Peyer's patch (tissue), 4 donors: ENCODE results near the gene PTH1R.

ENCODE experiments used
- POLR2A ChIP-seq, 2 donors: fragments of 450-650 bp; IDR thresholded peaks; one replicate each; pipeline ENCODE4 v1.5.1; 2017; ENCODE audit warnings: antibody characterized with exemption in 2 of 2, mild to moderate bottlenecking in 2 of 2, moderate library complexity in 2 of 2
- TF ChIP-seq, protein P1 (sequence below), 6 experiments: fragments of 450-650 bp in 4 of 6; fragments of 200-600 bp in 2 of 6; sonication (generic) in 1 of 6; IDR thresholded peaks; one replicate each; pipeline ENCODE4 v1.5.1; 2017 to 2019; ENCODE audit warnings: antibody characterized with exemption in 6 of 6, mild to moderate bottlenecking in 3 of 6, moderate library complexity in 1 of 6

DNA sequence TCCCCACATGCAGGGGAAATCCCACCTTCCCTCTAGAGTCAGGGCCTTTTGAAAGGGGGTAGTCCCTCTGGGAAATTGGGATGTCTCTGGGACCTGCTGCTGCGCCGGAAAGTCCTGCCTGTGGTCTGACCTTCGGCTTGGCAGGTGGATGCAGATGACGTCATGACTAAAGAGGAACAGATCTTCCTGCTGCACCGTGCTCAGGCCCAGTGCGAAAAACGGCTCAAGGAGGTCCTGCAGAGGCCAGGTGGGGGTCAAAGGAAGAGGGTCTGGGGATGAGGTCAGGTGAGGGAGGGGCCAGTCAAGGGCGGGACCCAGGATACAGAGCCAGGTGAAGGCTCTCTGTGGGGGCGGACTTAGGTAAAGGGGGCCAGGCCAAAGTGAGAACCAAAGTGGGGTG lies 16.2 kb downstream of the PTH1R start:
- TF ChIP-seq POLR2A (IDR thresholded peaks at IDR 0.05) = no peak
- TF ChIP-seq, protein P1, sequence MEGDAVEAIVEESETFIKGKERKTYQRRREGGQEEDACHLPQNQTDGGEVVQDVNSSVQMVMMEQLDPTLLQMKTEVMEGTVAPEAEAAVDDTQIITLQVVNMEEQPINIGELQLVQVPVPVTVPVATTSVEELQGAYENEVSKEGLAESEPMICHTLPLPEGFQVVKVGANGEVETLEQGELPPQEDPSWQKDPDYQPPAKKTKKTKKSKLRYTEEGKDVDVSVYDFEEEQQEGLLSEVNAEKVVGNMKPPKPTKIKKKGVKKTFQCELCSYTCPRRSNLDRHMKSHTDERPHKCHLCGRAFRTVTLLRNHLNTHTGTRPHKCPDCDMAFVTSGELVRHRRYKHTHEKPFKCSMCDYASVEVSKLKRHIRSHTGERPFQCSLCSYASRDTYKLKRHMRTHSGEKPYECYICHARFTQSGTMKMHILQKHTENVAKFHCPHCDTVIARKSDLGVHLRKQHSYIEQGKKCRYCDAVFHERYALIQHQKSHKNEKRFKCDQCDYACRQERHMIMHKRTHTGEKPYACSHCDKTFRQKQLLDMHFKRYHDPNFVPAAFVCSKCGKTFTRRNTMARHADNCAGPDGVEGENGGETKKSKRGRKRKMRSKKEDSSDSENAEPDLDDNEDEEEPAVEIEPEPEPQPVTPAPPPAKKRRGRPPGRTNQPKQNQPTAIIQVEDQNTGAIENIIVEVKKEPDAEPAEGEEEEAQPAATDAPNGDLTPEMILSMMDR (IDR thresholded peaks at IDR 0.05) = no peak
